Liver (tissue), 3 donors: ENCODE measurements around the gene PLCL1.

ENCODE experiments used
- FOXA1 ChIP-seq: IDR thresholded peaks from 2 replicates; pipeline ENCODE4 v1.6.1; 2016; ENCODE audit warnings: antibody characterized with exemption
- GABPA ChIP-seq, 2 donors: IDR thresholded peaks in 1 of 2; conservative IDR thresholded peaks in 1 of 2; 2 replicates each; pipeline ENCODE4 v1.6.1; 2016; ENCODE audit warnings: antibody characterized with exemption in 2 of 2, mild to moderate bottlenecking in 1 of 2, moderate library complexity in 1 of 2
- RAD21 ChIP-seq, 2 donors: IDR thresholded peaks; 2 replicates each; pipeline ENCODE4 v1.6.1; 2016; ENCODE audit warnings: antibody characterized with exemption in 2 of 2, mild to moderate bottlenecking in 2 of 2
- SP1 ChIP-seq: IDR thresholded peaks from 2 replicates; pipeline ENCODE4 v1.6.1; 2018; ENCODE audit warnings: antibody characterized with exemption, mild to moderate bottlenecking
- TAF1 ChIP-seq: conservative IDR thresholded peaks from 2 replicates; pipeline ENCODE4 v1.6.1; 2016; ENCODE audit warnings: antibody characterized with exemption, mild to moderate bottlenecking
- YY1 ChIP-seq: IDR thresholded peaks from 2 replicates; pipeline ENCODE4 v1.6.1; 2016; ENCODE audit warnings: antibody characterized with exemption, mild to moderate bottlenecking
- TF ChIP-seq, protein P1 (sequence below): IDR thresholded peaks from 2 replicates; pipeline ENCODE4 v1.6.1; 2016; ENCODE audit warnings: antibody characterized with exemption, mild to moderate bottlenecking
- TF ChIP-seq, protein P2 (sequence below): IDR thresholded peaks from 2 replicates; pipeline ENCODE4 v1.6.1; 2016; ENCODE audit warnings: antibody characterized with exemption
- TF ChIP-seq, protein P3 (sequence below): fragments of 150-350 bp; IDR thresholded peaks from 2 replicates; pipeline ENCODE4 v1.5.1; 2017; ENCODE audit warnings: improper control_type of control experiment, low read depth, low read length; ENCODE audit not compliant: missing input control
- TF ChIP-seq, protein P4 (sequence below): IDR thresholded peaks from 2 replicates; pipeline ENCODE4 v1.6.1; 2016; ENCODE audit warnings: antibody characterized with exemption
- donor health status: healthy.
- donor health status: healthy.

DNA sequence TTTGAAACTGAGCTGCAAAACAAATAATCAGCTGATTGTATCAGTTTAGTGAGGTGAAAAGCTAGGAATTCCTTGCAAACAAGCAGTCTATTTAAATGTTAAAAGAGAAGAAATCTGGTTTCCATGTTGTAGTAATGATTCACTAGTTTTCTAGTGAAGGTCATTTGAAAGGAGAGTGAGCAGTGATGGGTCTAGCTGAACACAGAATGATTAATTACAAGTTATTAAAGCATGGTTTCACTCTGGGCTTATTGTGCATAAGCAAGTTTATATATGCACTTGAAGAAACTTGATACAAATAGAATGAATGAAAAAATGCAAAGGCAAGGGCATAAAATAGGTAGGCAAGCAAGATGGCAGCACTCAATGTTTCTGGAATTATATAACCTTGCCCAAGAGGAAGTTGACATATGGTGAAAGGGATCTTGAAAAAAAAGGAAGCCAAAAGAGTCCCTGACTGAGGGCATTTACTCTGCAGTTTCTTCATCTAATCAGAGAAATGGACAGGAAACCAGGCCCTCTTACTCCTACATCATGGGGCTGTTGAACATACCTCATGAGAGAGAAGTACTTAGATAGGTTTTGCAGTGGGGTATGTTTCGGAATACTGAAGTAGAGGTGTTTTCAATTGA, 53.2 kb downstream of the PLCL1 start:
- TF ChIP-seq, protein P1, sequence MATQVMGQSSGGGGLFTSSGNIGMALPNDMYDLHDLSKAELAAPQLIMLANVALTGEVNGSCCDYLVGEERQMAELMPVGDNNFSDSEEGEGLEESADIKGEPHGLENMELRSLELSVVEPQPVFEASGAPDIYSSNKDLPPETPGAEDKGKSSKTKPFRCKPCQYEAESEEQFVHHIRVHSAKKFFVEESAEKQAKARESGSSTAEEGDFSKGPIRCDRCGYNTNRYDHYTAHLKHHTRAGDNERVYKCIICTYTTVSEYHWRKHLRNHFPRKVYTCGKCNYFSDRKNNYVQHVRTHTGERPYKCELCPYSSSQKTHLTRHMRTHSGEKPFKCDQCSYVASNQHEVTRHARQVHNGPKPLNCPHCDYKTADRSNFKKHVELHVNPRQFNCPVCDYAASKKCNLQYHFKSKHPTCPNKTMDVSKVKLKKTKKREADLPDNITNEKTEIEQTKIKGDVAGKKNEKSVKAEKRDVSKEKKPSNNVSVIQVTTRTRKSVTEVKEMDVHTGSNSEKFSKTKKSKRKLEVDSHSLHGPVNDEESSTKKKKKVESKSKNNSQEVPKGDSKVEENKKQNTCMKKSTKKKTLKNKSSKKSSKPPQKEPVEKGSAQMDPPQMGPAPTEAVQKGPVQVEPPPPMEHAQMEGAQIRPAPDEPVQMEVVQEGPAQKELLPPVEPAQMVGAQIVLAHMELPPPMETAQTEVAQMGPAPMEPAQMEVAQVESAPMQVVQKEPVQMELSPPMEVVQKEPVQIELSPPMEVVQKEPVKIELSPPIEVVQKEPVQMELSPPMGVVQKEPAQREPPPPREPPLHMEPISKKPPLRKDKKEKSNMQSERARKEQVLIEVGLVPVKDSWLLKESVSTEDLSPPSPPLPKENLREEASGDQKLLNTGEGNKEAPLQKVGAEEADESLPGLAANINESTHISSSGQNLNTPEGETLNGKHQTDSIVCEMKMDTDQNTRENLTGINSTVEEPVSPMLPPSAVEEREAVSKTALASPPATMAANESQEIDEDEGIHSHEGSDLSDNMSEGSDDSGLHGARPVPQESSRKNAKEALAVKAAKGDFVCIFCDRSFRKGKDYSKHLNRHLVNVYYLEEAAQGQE: no peak
- TF ChIP-seq, protein P2, sequence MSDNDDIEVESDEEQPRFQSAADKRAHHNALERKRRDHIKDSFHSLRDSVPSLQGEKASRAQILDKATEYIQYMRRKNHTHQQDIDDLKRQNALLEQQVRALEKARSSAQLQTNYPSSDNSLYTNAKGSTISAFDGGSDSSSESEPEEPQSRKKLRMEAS: no peak
- TF ChIP-seq, protein P3, sequence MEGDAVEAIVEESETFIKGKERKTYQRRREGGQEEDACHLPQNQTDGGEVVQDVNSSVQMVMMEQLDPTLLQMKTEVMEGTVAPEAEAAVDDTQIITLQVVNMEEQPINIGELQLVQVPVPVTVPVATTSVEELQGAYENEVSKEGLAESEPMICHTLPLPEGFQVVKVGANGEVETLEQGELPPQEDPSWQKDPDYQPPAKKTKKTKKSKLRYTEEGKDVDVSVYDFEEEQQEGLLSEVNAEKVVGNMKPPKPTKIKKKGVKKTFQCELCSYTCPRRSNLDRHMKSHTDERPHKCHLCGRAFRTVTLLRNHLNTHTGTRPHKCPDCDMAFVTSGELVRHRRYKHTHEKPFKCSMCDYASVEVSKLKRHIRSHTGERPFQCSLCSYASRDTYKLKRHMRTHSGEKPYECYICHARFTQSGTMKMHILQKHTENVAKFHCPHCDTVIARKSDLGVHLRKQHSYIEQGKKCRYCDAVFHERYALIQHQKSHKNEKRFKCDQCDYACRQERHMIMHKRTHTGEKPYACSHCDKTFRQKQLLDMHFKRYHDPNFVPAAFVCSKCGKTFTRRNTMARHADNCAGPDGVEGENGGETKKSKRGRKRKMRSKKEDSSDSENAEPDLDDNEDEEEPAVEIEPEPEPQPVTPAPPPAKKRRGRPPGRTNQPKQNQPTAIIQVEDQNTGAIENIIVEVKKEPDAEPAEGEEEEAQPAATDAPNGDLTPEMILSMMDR: no peak
- no peak for TF ChIP-seq GABPA (IDR thresholded peaks at IDR 0.05 in 1 of 2, conservative IDR thresholded peaks at IDR 0.05 in 1 of 2)
- TF ChIP-seq, protein P4, sequence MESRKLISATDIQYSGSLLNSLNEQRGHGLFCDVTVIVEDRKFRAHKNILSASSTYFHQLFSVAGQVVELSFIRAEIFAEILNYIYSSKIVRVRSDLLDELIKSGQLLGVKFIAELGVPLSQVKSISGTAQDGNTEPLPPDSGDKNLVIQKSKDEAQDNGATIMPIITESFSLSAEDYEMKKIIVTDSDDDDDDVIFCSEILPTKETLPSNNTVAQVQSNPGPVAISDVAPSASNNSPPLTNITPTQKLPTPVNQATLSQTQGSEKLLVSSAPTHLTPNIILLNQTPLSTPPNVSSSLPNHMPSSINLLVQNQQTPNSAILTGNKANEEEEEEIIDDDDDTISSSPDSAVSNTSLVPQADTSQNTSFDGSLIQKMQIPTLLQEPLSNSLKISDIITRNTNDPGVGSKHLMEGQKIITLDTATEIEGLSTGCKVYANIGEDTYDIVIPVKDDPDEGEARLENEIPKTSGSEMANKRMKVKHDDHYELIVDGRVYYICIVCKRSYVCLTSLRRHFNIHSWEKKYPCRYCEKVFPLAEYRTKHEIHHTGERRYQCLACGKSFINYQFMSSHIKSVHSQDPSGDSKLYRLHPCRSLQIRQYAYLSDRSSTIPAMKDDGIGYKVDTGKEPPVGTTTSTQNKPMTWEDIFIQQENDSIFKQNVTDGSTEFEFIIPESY: no peak
- TF ChIP-seq FOXA1: no peak
- no peak for TF ChIP-seq RAD21 (IDR thresholded peaks at IDR 0.05)
- TF ChIP-seq SP1: no peak
- TF ChIP-seq TAF1: no peak
- TF ChIP-seq YY1: no peak
